22Rv1 (cell line): ENCODE measurements around the gene SPOCK3.

Source experiments
- CTCF ChIP-seq: fragments of 450-650 bp; IDR thresholded peaks from 2 replicates; pipeline ENCODE4 v1.5.1; 2017; ENCODE audit warnings: mild to moderate bottlenecking
- ZFX ChIP-seq: fragments of 450-650 bp; IDR thresholded peaks from 2 replicates; pipeline ENCODE4 v1.6.1; 2017; ENCODE audit warnings: antibody characterized with exemption, borderline replicate concordance

- TF ChIP-seq CTCF: no peak
- TF ChIP-seq ZFX: no peak
These were observed 276.8 kb downstream of the SPOCK3 start for GRCh38 chr4:166957451-166957850.
